Panc1 (cell line): Measurements from ENCODE around the gene VSIR. TPM values are rescaled to one million over a fixed set of nuclear protein-coding genes. Genes with fewer than 3 reads are reported as not detected.

ENCODE experiments used
- ATAC-seq: fragments of 200-7000 bp; cut with Tn5 transposase; 2 replicates; pipeline ENCODE4 v1.9.1; 2020; ENCODE audit warnings: mild to moderate bottlenecking, moderate library complexity
- BruUV-seq: library from RNA; stranded (reverse); fragments of 400-500 nt; replicated peaks from 2 replicates; lab custom pipeline; 2021; lab: Mats Ljungman, UMichigan
- CTCF ChIA-PET: fragments of 300-600 bp; sonication (Branson Sonifier 250); formaldehyde crosslinking; loops from one replicate; lab custom pipeline; 2022; ENCODE audit warnings: antibody characterized with exemption; lab: Charles Lee
- POLR2A ChIA-PET: fragments of 300-600 bp; sonication (Branson Sonifier 250); formaldehyde crosslinking; loops from one replicate; lab custom pipeline; 2022; ENCODE audit warnings: antibody characterized with exemption; lab: Charles Lee
- DNase-seq: peaks from one replicate; pipeline ENCODE4 v3.0.0-alpha.2; 2010; ENCODE audit warnings: low read depth, low spot score
- H3K27ac ChIP-seq: 2 replicates; pipeline ENCODE4 v1.5.1; 2011; ENCODE audit warnings: mild to moderate bottlenecking, low read length, inconsistent platforms
- H3K27me3 ChIP-seq: fragments of 200-500 bp; sonication (Bioruptor generic); 2 replicates; pipeline ENCODE4 v1.6.0; 2014; ENCODE audit warnings: low read length, inconsistent platforms; ENCODE audit not compliant: control insufficient read depth, insufficient read depth
- H3K36me3 ChIP-seq: fragments of 200-500 bp; sonication (Bioruptor generic); 2 replicates; pipeline ENCODE4 v1.5.1; 2014; ENCODE audit warnings: inconsistent platforms, mild to moderate bottlenecking, low read length, moderate library complexity; ENCODE audit not compliant: control insufficient read depth, insufficient read depth
- H3K4me1 ChIP-seq: 2 replicates; pipeline ENCODE4 v1.5.1; 2011; ENCODE audit warnings: inconsistent platforms, mild to moderate bottlenecking, low read length, moderate library complexity; ENCODE audit not compliant: control insufficient read depth, insufficient read depth
- H3K4me3 ChIP-seq, 2 experiments: 2 replicates each; pipeline ENCODE4 v1.5.1; 2011 to 2012; ENCODE audit warnings: low read depth in 2 of 2, low read length in 2 of 2, mild to moderate bottlenecking in 2 of 2, inconsistent platforms in 1 of 2, moderate library complexity in 1 of 2
- H3K9me3 ChIP-seq: fragments of 200-500 bp; sonication (Bioruptor generic); 2 replicates; pipeline ENCODE4 v1.5.1; 2014; ENCODE audit warnings: low read depth, mild to moderate bottlenecking, inconsistent platforms, low read length, moderate library complexity; ENCODE audit not compliant: control insufficient read depth, insufficient read depth
- CTCF ChIP-seq: fragments of 450-650 bp; IDR thresholded peaks from 2 replicates; pipeline ENCODE4 v1.5.1; 2017; ENCODE audit warnings: mild to moderate bottlenecking
- POLR2AphosphoS5 ChIP-seq: IDR thresholded peaks from 2 replicates; pipeline ENCODE4 v1.6.1; 2012; ENCODE audit warnings: mild to moderate bottlenecking, low read depth, low read length, moderate library complexity
- REST ChIP-seq, 2 experiments: IDR thresholded peaks; 2 replicates each; pipeline ENCODE4 v1.6.1; 2011 to 2012; ENCODE audit warnings: low read depth in 2 of 2, control low read depth in 1 of 2, low read length in 1 of 2, mild to moderate bottlenecking in 1 of 2, moderate library complexity in 1 of 2; ENCODE audit not compliant: insufficient read depth in 1 of 2
- SIN3A ChIP-seq: IDR thresholded peaks from 2 replicates; pipeline ENCODE4 v1.6.1; 2012; ENCODE audit warnings: low read depth, mild to moderate bottlenecking, low read length, moderate library complexity, borderline replicate concordance; ENCODE audit not compliant: insufficient read depth
- TCF7L2 ChIP-seq: IDR thresholded peaks from 2 replicates; pipeline ENCODE4 v1.6.1; 2011; ENCODE audit warnings: mild to moderate bottlenecking, low read depth, low read length, inconsistent platforms
- in situ Hi-C: cut with HindIII; loops from 2 replicates; pipeline ENCODE4 v1.10.0; 2016; ENCODE audit warnings: low sequenced_read_pairs, low pct_unique_long_range_greater_than_20kb
- intact Hi-C: fragments of 100-400 bp; cut with micrococcal nuclease; formaldehyde crosslinking; loops from one replicate; pipeline ENCODE4 v1.10.0; 2022; ENCODE audit not compliant: unreplicated experiment
- total RNA-seq: library from RNA; stranded (reverse); gene quantifications from one replicate; pipeline ENCODE4 v1.2.1, GENCODE V29; 2021; ENCODE audit not compliant: unreplicated experiment

Gene VSIR
- total RNA-seq, 1 experiment from 2014 or later: 34.9 TPM

GRCh38 chr10:71766717-71767419 lies 6.5 kb downstream of the VSIR start:
- no peaks in the 10 kb centered on the region for H3K36me3 ChIP-seq
- ChIA-PET POLR2A (interaction anchor here (0.6 to 0.7 kb wide), 4 partner anchors 12 to 130 kb away, joined by 3 to 11 read pairs (median 3); no protein-coding TSS in a partner anchor), CTCF (interaction anchor here (0.7 to 1.4 kb wide), 2 partner anchors 9 to 45 kb away, joined by 3 read pairs; no protein-coding TSS in a partner anchor)
- peaks cover 77% of the 10 kb centered on the region for H3K4me1 ChIP-seq
- no peaks in the 10 kb centered on the region for H3K27me3 ChIP-seq
- no peaks in the 10 kb centered on the region for H3K9me3 ChIP-seq
- ATAC-seq (peak; percentile 78), DNase-seq (peak; percentile 59)
- intact Hi-C loops: no loop called here
- peak overlapping the region in 1 of 2 experiments; percentile 26; a peak in 2 of 4 replicates for H3K4me3 ChIP-seq
- H3K27ac ChIP-seq: peak overlapping the region; percentile 92
- in situ Hi-C loops: no loop called here
- no peak for TF ChIP-seq TCF7L2
- peak; percentile 27; the same call in 1 of the 2 replicates for TF ChIP-seq POLR2AphosphoS5
- no TSS peak for BruUV-seq

DNA sequence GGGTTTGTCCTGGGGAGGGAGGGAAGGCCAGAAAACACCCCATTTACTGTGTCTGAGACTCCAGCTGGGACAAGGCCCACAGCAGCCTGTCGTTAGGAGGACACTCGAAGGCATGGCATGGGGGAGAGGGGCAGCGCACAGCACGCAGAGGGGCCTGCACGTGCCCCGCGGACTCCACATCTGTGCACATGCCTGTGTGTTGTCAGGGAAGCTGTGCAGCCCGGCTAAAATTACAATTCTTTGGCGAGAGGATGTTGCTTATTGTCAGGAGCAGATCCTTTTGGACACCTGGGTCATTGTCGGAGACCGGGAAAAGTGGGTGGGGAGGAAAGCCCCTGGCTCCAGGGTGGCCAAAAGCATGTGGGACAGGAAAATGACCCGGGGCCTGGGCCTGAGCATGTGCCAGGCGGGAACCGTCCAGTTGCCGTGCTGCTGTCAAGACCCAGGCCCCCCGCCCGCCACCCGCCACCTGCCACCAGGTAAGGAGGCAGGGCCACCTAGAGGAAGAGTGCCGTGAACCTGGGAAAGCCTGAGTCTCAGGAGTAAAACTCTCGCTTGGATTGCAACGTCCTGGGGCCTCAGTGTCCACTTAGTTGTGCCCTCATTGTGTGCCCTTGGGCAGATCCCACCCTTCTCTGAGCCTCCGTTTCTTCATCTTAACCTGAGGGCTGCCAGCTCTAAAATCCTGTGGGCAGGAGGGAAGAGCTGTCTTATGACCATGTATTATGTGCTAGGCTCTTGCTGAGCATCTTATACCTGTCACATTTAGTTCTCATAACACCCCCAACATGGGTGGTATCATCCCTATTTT lies 7.2 kb downstream of the VSIR start:
- in situ Hi-C loops (no loop called here), intact Hi-C loops (no loop called here)
- ChIA-PET POLR2A (interaction anchor here (0.6 kb wide), 2 partner anchors 115 to 131 kb away, joined by 3 to 11 read pairs; no protein-coding TSS in a partner anchor), CTCF (interaction anchor here (0.7 to 1.4 kb wide), 2 partner anchors 8 to 46 kb away, joined by 3 read pairs; no protein-coding TSS in a partner anchor)
- H3K27me3 ChIP-seq: no peaks in the 10 kb centered on the region
- no TSS peak for BruUV-seq
- peaks cover 72% of the 10 kb centered on the region for H3K4me1 ChIP-seq
- no peaks in the 10 kb centered on the region for H3K36me3 ChIP-seq
- no peak for ATAC-seq
- H3K4me3 ChIP-seq: no peak overlapping the region
- no peaks in the 10 kb centered on the region for H3K9me3 ChIP-seq
- H3K27ac ChIP-seq: peak overlapping the region; percentile 92
- TF ChIP-seq TCF7L2: no peak
- TF ChIP-seq REST (IDR thresholded peaks at IDR 0.05; ENCODE audit: insufficient read depth in 1 of 2, low read depth in 2 of 2, low read length in 1 of 2): no peak
- TF ChIP-seq CTCF: no peak
- no peak for TF ChIP-seq SIN3A
- TF ChIP-seq POLR2AphosphoS5: no peak
- no peak for DNase-seq
